HepG2 (cell line): ENCODE results near the gene POLH. TPM values are rescaled to one million over a fixed set of nuclear protein-coding genes. Genes with fewer than 3 reads are reported as not detected.

ENCODE experiments used
- ATF1 ChIP-seq: IDR thresholded peaks from 2 replicates; pipeline ENCODE4 v1.6.1; 2016; ENCODE audit warnings: mild to moderate bottlenecking, control low read depth
- ATF2 ChIP-seq: sonication (generic); formaldehyde crosslinking; IDR thresholded peaks from 2 replicates; pipeline ENCODE4 v1.4.0; 2020; ENCODE audit warnings: missing genetic modification reagents
- IKZF4 ChIP-seq: sonication (generic); formaldehyde crosslinking; IDR thresholded peaks from 2 replicates; pipeline ENCODE4 v1.5.1; 2020; ENCODE audit warnings: borderline replicate concordance, mild to moderate bottlenecking, low read depth, missing genetic modification reagents; ENCODE audit errors: not compliant biosample characterization
- NR2F6 ChIP-seq, 2 experiments: IDR thresholded peaks; 2 replicates each; pipeline ENCODE4 v1.6.1; 2016; ENCODE audit warnings: antibody characterized with exemption in 1 of 2, mild to moderate bottlenecking in 1 of 2
- PBX3 ChIP-seq: sonication (generic); formaldehyde crosslinking; IDR thresholded peaks from 2 replicates; pipeline ENCODE4 v1.8.1; 2023; ENCODE audit warnings: missing genetic modification reagents, inconsistent platforms, borderline replicate concordance
- PCBP2 ChIP-seq: fragments of 200-400 bp; formaldehyde crosslinking; optimal IDR thresholded peaks from 2 replicates; pipeline ENCODE3; 2018; ENCODE audit warnings: low read length, low read depth; ENCODE audit not compliant: poor library complexity, severe bottlenecking
- PITX1 ChIP-seq: sonication (generic); formaldehyde crosslinking; IDR thresholded peaks from 2 replicates; pipeline ENCODE4 v1.5.1; 2020; ENCODE audit warnings: mild to moderate bottlenecking, missing genetic modification reagents
- POGK ChIP-seq: sonication (generic); formaldehyde crosslinking; conservative IDR thresholded peaks from 2 replicates; pipeline ENCODE4 v1.8.0; 2022; ENCODE audit warnings: mild to moderate bottlenecking, moderate library complexity, missing genetic modification reagents
- RXRB ChIP-seq: IDR thresholded peaks from 2 replicates; pipeline ENCODE4 v1.6.1; 2016; ENCODE audit warnings: borderline replicate concordance, missing genetic modification reagents, missing compliant biosample characterization
- SMAD3 ChIP-seq: sonication (generic); formaldehyde crosslinking; IDR thresholded peaks from 2 replicates; pipeline ENCODE4 v1.4.0; 2020; ENCODE audit warnings: missing genetic modification reagents
- TSC22D2 ChIP-seq: sonication (generic); formaldehyde crosslinking; IDR thresholded peaks from 2 replicates; pipeline ENCODE4 v1.5.1; 2020; ENCODE audit warnings: missing genetic modification reagents, mild to moderate bottlenecking, borderline replicate concordance
- XRCC5 ChIP-seq: fragments of 200-400 bp; formaldehyde crosslinking; optimal IDR thresholded peaks from 2 replicates; pipeline ENCODE3; 2017; ENCODE audit warnings: mild to moderate bottlenecking, low read length
- ZIK1 ChIP-seq: sonication (generic); formaldehyde crosslinking; IDR thresholded peaks from 2 replicates; pipeline ENCODE4 v1.5.0; 2020; ENCODE audit warnings: mild to moderate bottlenecking, low read depth, missing genetic modification reagents, borderline replicate concordance
- ZNF17 ChIP-seq: sonication (generic); formaldehyde crosslinking; IDR thresholded peaks from 2 replicates; pipeline ENCODE4 v1.5.0; 2020; ENCODE audit warnings: mild to moderate bottlenecking, missing genetic modification reagents
- ZNF839 ChIP-seq: sonication (generic); formaldehyde crosslinking; IDR thresholded peaks from 2 replicates; pipeline ENCODE4 v1.4.0; 2020; ENCODE audit warnings: missing genetic modification reagents, mild to moderate bottlenecking, borderline replicate concordance
- ZSCAN25 ChIP-seq: sonication (generic); formaldehyde crosslinking; IDR thresholded peaks from 2 replicates; pipeline ENCODE4 v1.8.0; 2022; ENCODE audit warnings: mild to moderate bottlenecking, missing genetic modification reagents
- ZSCAN5A ChIP-seq: sonication (generic); formaldehyde crosslinking; IDR thresholded peaks from 2 replicates; pipeline ENCODE4 v1.8.0; 2022; ENCODE audit warnings: mild to moderate bottlenecking, missing genetic modification reagents, borderline replicate concordance
- ZXDC ChIP-seq: sonication (generic); formaldehyde crosslinking; IDR thresholded peaks from 2 replicates; pipeline ENCODE4 v1.5.0; 2020; ENCODE audit warnings: mild to moderate bottlenecking, missing genetic modification reagents
- polyA plus RNA-seq, 8 experiments: library from polyadenylated mRNA; depleted of rRNA in 3 of 8; stranded (reverse) in 7 of 8; unstranded in 1 of 8; fragments of >200 nt; fragmentation: Illumina TruSeq in 4 of 8; extraction: Trizol in 4 of 8; gene quantifications; 2 replicates each; pipeline versions ENCODE4 v1.2.1 to v1.2.3, GENCODE V29; 2011 to 2016; ENCODE audit warnings: low read depth in 4 of 8, missing spikeins in 1 of 8, mixed read lengths in 1 of 8; ENCODE audit not compliant: insufficient read depth in 1 of 8
- total RNA-seq, 5 experiments: library from RNA; depleted of rRNA; stranded (reverse); fragments of >200 nt; fragmentation: Illumina TruSeq; extraction: Trizol; gene quantifications; 2 replicates each; pipeline ENCODE4 v1.2.3, GENCODE V29; 2016; ENCODE audit warnings: low read depth in 1 of 5

Gene POLH
- total and polyA plus RNA-seq, 2 of the 13 experiments (the other 11 are each of a cell fraction or from before 2014, with no cell fraction given): 11.6 to 25.0 TPM

- TF ChIP-seq ZIK1 (CRISPR knock-in tag) (no peak; the same call in 1 of the 2 replicates), PCBP2 (no peak), PITX1 (CRISPR knock-in tag) (peak; percentile 84), PBX3 (CRISPR knock-in tag) (peak; percentile 57; the same call in 1 of the 2 replicates), SMAD3 (peak; percentile 74; the same call in 1 of the 2 replicates), IKZF4 (CRISPR knock-in tag) (peak; percentile 72), TSC22D2 (CRISPR knock-in tag) (0 out of 2 replicates have a peak, but pooled peaks have one; percentile 13), ATF1 (no peak; the same call in 1 of the 2 replicates), POGK (CRISPR knock-in tag) (peak; percentile 17; the same call in 1 of the 2 replicates), ZSCAN5A (CRISPR knock-in tag) (no peak; the same call in 1 of the 2 replicates), ZNF839 (CRISPR knock-in tag) (no peak), XRCC5 (peak; percentile 50), ATF2 (CRISPR knock-in tag) (peak; percentile 60), ZNF17 (CRISPR knock-in tag) (no peak), ZSCAN25 (CRISPR knock-in tag) (peak; percentile 19; the same call in 1 of the 2 replicates), NR2F6 (IDR thresholded peaks at IDR 0.05) (no peak), NR2F6 (CRISPR knock-in tag; IDR thresholded peaks at IDR 0.05) (0 out of 2 replicates have a peak, but pooled peaks have one; percentile 20), RXRB (peak; percentile 10; the same call in 1 of the 2 replicates), ZXDC (no peak)
Observed at GRCh38 chr6:43629505-43630300, 53.7 kb downstream of the POLH start (continued).
